GM12891 (cell line): ENCODE results near the gene MAP2K1.

Source experiments
- POLR2A ChIP-seq: IDR thresholded peaks from 2 replicates; pipeline ENCODE4 v1.6.1; 2011; ENCODE audit warnings: low read depth, low read length, control low read depth
- POLR2AphosphoS5 ChIP-seq: IDR thresholded peaks from 2 replicates; pipeline ENCODE4 v1.6.1; 2011; ENCODE audit warnings: low read depth, low read length, control low read depth
- POU2F2 ChIP-seq: IDR thresholded peaks from 2 replicates; pipeline ENCODE4 v1.6.1; 2011; ENCODE audit warnings: low read depth, mild to moderate bottlenecking, control low read depth, low read length, moderate library complexity
- SPI1 ChIP-seq: IDR thresholded peaks from 2 replicates; pipeline ENCODE4 v1.6.1; 2011; ENCODE audit warnings: low read depth, low read length, control low read depth
- TAF1 ChIP-seq: IDR thresholded peaks from 2 replicates; pipeline ENCODE4 v1.6.1; 2011; ENCODE audit warnings: low read depth, low read length, control low read depth

DNA sequence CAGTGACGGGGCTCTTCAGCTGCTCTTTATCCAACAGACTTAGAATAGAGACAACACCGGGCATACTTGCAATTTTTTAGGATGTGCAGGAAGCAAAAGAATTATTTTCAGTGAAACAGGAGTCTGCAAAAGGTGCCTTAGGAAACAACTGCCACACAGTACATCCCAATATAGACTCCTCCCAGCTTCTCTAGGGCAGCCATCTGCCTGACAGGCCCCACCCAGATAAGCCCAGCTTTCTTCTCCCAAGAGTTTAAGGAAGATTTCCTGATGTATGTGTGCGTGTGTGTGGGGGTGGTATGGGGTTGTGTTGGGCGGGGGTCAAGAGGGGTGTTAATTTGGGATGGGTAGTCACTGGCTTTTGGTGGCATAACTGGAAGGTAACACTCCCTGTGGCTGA lies 21.5 kb downstream of the MAP2K1 start:
- TF ChIP-seq POLR2A = no peak
- TF ChIP-seq POLR2AphosphoS5 = no peak
- TF ChIP-seq TAF1 = no peak
- TF ChIP-seq SPI1 = no peak
- no peak for TF ChIP-seq POU2F2
